GM18526 (cell line): ENCODE measurements around the gene NFIA.

Source experiments
- POLR2A ChIP-seq: IDR thresholded peaks from 3 replicates; pipeline ENCODE4 v1.6.1; 2011; ENCODE audit not compliant: insufficient read length; ENCODE audit errors: extremely low read depth

The NFIA gene

DNA sequence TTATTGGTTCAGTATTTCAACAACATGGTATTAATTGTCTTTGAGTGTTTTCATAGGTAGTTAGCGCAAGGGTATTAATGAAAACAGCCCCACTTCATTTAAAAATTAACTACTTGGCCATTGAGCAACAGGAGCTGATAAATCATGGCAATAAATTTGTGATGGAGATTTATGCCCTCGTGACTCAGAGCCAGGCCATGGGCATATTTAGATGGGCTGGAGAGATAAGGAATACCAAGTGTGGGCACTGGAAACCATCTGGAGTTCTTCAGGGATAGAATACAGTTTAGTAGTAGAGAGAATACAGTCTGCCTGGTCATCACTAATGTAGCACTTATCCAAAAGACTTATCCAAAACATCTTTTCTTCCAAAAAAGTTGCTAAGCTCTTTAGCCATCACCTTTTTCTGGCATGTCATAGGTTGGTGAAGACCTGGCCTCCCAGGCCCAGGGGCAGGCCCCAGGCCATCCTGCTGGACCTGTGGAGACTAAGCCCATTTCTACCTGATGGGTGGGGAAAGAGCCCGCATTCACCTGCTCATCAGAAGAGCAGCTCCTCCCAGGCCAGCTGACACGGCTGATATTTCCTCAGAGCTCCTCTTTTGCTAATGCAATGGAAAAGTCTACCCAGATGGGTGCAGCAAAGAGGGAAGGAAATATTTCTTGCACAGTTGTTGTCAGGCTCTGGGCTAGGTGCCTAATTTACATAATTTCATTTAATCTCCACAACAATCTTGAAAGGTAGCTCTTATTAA, 404.6 kb downstream of the NFIA start:
- TF ChIP-seq POLR2A, result no peak

DNA sequence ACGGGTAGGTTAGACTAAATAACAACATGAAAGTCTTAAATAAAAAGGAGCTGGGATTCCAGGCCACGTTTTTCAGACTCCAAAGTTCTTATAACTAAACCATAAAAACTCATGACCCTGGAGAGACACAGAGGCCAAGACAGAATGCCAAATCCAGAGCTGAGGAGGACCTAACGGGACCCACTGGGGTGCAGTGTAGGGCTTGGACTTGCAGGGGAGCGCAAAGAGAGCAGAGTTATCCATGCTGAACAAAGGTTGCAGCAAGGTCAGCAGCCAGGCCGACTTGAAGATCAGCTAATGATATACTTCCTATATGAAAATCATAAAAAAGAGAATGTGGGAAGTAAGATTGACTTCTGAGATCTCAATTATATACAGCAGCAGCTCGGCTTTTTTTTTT, 405.4 kb downstream of the NFIA start:
- TF ChIP-seq POLR2A, result no peak

DNA sequence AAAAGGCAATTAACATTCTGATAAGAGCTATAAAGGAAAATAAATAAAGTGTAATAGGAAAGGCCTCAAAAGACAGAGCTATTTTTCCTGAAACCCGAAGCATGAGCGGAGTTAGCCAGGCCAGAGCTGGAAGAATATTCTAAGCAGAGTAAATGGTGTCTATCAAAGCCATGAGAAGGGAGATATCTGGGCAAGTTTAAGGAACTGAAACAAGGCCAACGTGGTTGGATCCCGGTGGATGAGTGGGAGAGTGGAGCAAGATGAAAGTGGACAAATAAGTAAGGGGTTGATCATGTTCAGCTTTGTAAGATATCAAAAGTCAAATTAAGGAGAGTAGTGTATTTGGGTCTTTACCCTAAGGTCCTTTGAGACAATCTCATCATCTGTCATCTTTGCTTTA, 408.6 kb downstream of the NFIA start:
- TF ChIP-seq POLR2A, result no peak

DNA sequence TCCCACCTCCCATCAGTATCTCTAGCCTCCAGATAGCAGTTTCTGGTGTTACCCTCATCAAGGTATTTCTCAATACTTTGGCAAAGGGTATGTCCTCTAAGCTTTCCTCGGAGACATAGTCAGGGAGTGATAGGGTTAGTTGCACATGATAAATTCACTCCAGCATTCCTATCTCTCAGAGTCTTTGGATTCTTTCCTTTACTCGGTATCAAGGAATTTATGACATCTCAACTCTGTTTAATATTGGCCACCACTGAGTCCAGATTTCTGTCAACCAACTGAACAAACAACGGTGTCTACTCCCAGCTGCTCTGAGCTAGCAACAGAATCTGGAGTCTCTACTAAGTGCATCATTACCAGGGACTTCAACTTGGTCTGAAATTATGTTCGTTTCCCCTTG, 409.1 kb downstream of the NFIA start:
- no peak for TF ChIP-seq POLR2A

DNA sequence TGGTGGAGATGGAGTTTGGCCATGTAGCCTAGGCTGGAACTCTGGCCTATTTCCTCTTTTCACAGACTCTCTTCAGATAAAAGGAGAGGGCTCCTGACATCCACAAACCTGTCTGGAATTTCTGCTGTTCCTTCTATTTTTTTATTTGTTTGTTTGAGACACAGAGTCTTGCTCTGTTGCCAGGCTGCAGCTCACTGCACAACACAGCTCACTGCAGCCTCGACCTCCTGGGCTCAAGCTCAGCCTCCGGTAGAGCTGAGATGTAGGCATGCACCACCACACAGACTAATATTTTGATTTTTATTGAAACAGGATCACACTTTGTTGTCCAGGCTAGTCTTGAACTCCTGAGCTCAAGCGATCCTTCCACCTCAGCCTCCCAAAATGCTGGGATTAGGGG, 411.6 kb downstream of the NFIA start:
- no peak for TF ChIP-seq POLR2A

DNA sequence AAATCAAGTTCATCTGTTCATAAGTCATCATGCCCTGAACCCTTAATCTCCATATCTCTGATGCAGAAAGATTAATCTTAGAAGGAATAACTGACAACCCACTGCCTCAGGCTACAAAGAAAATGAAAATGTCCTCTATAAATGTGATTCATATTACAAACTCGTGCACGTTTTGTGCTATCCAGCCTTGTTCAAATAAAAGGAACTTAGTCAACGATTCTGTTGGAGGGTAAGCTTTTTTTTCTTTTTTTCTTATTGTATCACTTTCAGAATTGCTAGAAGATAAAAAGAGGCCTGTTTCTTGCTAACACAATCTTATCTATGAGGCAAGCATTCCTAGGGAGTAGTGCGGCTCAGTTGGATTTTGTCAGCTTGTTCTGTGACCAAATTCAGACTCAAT, 414.1 kb downstream of the NFIA start:
- TF ChIP-seq POLR2A, result no peak

DNA sequence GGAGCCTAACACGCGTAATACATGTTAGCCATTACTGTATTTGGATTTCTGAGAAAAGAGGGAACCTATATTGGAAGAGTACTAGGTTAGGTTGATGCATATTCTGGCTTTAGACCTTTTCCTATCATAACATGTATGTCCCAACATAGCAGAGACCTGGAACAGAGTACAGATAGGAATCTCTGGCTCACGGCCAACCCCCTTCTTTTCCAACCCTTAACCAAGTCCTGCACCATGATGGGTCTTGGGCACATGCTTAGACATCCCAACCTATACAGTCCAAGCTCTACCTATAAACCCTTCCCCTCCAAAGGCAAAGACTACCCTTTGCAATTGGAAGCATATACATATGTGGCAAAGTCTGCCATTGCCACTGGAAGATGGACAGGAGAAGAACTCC, 414.7 kb downstream of the NFIA start:
- no peak for TF ChIP-seq POLR2A

DNA sequence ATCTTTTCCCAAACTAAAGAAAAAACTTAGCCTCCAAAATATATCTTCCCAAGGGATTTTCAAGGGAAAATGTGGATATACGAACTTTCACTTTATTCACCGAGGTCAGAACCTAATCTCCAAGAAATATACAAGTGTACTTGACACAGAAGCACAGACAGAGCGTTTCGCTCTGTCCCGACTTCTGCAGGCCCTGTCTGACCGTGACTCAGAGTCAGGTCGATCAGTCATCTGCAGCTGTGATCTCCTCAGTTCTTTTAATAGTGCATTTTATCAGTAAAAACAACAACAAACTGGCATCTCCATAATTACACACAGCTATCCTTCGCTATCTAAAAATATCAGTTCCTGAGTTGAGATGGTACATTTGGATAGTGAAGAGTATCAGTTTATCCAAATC, 416.0 kb downstream of the NFIA start:
- no peak for TF ChIP-seq POLR2A

DNA sequence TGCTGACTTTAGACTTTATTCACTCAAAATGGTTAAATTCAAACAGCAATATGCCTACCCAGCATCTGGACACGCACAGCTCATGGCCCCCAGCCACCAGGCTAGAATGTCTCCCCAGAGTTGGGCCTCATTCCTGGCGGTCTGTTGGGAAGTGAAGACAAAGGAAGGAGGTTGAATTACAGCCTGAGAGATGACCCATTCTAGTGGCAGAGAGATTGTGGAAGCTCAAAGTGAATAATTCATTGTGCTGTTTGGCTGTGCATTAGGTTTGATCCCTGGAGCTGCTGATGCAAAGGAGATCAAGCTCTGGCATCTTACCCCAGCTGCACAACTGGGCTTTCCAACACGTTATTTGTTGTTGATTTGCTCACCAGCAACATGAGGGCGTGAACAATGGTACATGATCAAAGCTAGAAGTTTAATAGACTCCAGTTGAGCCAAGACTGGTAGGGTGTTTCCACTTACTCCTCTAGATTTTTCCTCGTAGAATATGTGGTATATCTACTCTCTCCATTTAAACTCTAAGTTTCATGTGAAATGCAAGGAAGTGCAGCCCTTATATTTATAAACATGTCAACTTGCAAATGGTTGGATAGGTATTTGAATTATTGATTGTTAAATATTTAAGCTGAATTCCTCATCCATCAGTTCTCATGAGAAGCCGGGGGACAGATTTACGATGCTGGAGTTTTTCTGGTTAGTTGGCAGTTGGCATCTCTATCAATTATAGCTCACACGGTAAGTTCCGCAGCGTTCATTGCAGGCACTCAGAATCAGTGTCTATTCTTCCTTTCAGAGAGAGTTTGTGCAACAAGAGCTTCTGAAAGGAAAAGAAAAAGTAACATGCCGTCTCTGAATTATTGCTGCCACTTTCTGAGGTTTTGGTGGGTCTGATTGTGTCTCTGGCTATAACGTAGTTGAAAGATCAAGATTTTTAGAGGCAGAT, 419.9 kb downstream of the NFIA start:
- TF ChIP-seq POLR2A, result no peak

DNA sequence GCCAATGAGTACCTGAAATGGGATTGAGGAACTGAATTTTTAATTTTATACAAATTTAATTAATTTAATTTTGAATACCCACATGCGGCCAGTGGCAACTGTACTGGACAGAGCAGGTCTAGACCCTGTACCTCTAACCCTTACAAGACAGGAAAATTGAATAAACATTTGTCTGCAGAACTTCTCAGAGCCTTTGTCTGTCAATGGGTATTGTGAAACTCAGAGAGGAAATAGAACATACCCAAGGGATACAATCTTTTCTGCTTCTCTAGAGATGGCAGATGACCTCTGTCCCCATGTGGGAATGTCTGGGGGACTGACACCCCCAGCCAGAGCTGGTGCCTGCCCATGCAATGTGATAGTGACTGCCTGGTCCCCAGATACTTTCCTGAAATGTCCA, 421.9 kb downstream of the NFIA start:
- no peak for TF ChIP-seq POLR2A

DNA sequence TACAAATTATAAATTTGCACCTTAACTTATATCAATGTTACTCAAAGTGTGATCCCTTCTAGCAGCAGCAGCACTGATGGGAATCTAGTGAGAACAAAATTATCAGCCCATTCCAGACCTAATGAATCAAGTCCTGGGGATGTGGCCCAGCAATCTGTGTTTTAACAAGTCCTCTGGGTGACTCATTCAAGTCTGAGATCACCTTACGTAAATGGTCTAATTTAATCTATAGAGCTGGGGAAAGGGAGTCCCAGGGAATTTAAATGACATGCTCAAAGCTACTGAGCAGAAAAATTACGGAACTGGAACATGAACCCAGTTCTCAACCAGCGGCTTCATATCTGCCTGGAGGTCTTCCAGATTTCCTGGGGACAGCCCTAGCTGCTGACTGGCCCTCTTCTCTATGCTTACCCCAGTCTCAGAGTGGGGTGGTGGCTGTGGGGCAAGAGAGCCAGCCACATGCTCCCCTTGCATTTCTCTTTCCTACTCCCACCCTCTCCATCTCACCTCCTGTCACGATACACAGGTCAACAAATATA, 422.6 kb downstream of the NFIA start:
- no peak for TF ChIP-seq POLR2A

DNA sequence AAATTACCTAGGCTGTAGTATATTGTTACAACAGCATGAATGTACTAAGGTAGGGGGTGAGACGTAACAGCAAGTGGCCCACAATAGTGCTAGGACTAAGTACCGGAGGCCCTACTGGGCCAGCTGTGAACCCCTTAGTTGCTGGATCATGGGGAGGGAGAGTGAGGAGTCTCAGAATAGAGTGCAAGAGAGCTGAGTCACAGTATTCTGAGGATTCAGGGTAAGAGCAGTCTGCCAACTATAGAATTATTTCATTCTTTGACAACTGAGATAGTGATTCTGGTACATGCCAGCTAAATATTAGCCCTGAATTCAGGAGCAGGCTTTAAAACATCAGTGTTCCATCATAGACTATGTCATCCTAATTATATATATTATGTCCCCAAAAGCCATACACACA, 423.9 kb downstream of the NFIA start:
- TF ChIP-seq POLR2A, result no peak

DNA sequence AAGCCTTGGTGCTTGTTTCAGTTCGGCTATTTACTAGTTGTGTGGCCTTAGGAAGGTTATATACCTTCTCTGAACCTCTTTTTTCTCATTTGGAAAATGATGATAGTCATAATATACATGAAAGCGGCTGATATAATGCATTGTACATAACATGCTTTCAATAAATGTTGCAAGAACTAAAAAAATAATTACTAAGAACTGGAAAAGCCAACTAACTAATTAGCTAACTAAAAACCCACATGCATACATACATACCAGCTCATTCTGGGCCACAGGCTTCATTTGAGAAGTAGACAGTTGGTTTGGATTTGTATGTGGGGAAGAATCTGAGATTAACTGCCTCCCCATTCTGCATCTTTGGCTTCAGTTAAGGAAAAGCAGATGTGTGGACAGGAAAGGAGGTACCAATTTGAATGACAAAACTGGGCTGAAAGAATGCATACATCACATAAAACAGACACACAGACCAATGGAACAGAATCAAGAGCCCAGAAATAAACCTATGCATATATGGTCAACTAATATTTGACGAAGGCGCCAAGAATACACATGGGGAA, 424.7 kb downstream of the NFIA start:
- no peak for TF ChIP-seq POLR2A
